Measurements from ENCODE around the gene TYROBP.

Gene TYROBP

GRCh38 chr19:35869327-35870123 is 38.6 kb downstream of the TYROBP start:
- DNase-seq, result peak; percentile 97

GRCh38 chr19:35868823-35869326 is 39.2 kb downstream of the TYROBP start:
- DNase-seq, result no peak

- DNase-seq, result no peak
These were observed 39.8 kb downstream of the TYROBP start, which contains the start of gene APLP1 for GRCh38 chr19:35868172-35868822. TSS of gene APLP1 (plus strand) at chr19:35868574. CDS start at chr19:35868637, 63 bp downstream.

- DNase-seq, result no peak
These were observed 45.1 kb downstream of the TYROBP start for GRCh38 chr19:35863018-35863417.

GRCh38 chr19:35862528-35862927 is 45.6 kb downstream of the TYROBP start:
- no peak for DNase-seq

- DNase-seq, result no peak
These were observed 46.4 kb downstream of the TYROBP start for GRCh38 chr19:35861640-35862160.

- no peak for DNase-seq
These were observed 47.1 kb downstream of the TYROBP start for GRCh38 chr19:35860818-35861639.

- DNase-seq, result no peak
These were observed 47.7 kb downstream of the TYROBP start for GRCh38 chr19:35860436-35860817.

GRCh38 chr19:35859414-35859813 is 48.7 kb downstream of the TYROBP start:
- DNase-seq, result no peak

GRCh38 chr19:35858311-35858710 is 49.8 kb downstream of the TYROBP start:
- no peak for DNase-seq

- no peak for DNase-seq
These were observed 51.4 kb downstream of the TYROBP start, which contains the start of gene KIRREL2 for GRCh38 chr19:35856546-35857149. TSS of gene KIRREL2 (plus strand) at chr19:35856911. CDS start at chr19:35857120, 209 bp downstream.
